HEK293 (cell line): ENCODE data around the gene IMPDH1.

Experiments used
- GLI4 ChIP-seq: fragments of 450-650 bp; formaldehyde crosslinking; IDR thresholded peaks from 2 replicates; pipeline ENCODE4 v1.5.1; 2016; ENCODE audit warnings: missing biosample characterization, missing genetic modification characterization
- GLIS2 ChIP-seq: fragments of 450-650 bp; formaldehyde crosslinking; IDR thresholded peaks from 2 replicates; pipeline ENCODE4 v1.5.1; 2016; ENCODE audit warnings: missing biosample characterization, missing genetic modification characterization
- HOXC10 ChIP-seq: sonication (generic); formaldehyde crosslinking; IDR thresholded peaks from 2 replicates; pipeline ENCODE4 v1.8.1; 2023; ENCODE audit warnings: mild to moderate bottlenecking, missing genetic modification reagents
- KLF8 ChIP-seq: fragments of 450-650 bp; formaldehyde crosslinking; IDR thresholded peaks from 2 replicates; pipeline ENCODE4 v1.5.1; 2016; ENCODE audit warnings: missing biosample characterization, missing genetic modification characterization
- SP3 ChIP-seq: fragments of 450-650 bp; formaldehyde crosslinking; IDR thresholded peaks from 2 replicates; pipeline ENCODE4 v1.5.1; 2016; ENCODE audit warnings: missing biosample characterization, missing genetic modification characterization
- WT1 ChIP-seq: fragments of 450-650 bp; formaldehyde crosslinking; IDR thresholded peaks from 2 replicates; pipeline ENCODE4 v1.5.1; 2016; ENCODE audit warnings: missing biosample characterization, missing genetic modification characterization
- YY2 ChIP-seq: fragments of 450-650 bp; formaldehyde crosslinking; IDR thresholded peaks from 2 replicates; pipeline ENCODE4 v1.5.1; 2016; ENCODE audit warnings: missing biosample characterization, missing genetic modification characterization
- ZBTB17 ChIP-seq: fragments of 450-650 bp; formaldehyde crosslinking; IDR thresholded peaks from 2 replicates; pipeline ENCODE4 v1.5.1; 2016; ENCODE audit warnings: missing biosample characterization, missing genetic modification characterization
- ZBTB7A ChIP-seq: fragments of 450-650 bp; formaldehyde crosslinking; IDR thresholded peaks from 2 replicates; pipeline ENCODE4 v1.5.1; 2016; ENCODE audit warnings: low read depth, missing biosample characterization, missing genetic modification characterization
- ZBTB8A ChIP-seq: fragments of 450-650 bp; formaldehyde crosslinking; IDR thresholded peaks from 2 replicates; pipeline ENCODE4 v1.5.1; 2016; ENCODE audit warnings: missing biosample characterization, missing genetic modification characterization
- ZFHX2 ChIP-seq: fragments of 450-650 bp; formaldehyde crosslinking; conservative IDR thresholded peaks from 2 replicates; pipeline ENCODE4 v1.5.1; 2016; ENCODE audit warnings: missing biosample characterization, missing genetic modification characterization
- ZFP69B ChIP-seq: fragments of 450-650 bp; formaldehyde crosslinking; IDR thresholded peaks from 2 replicates; pipeline ENCODE4 v1.5.1; 2016; ENCODE audit warnings: missing biosample characterization, missing genetic modification characterization
- ZIC2 ChIP-seq: fragments of 450-650 bp; formaldehyde crosslinking; IDR thresholded peaks from 2 replicates; pipeline ENCODE4 v1.5.1; 2016; ENCODE audit warnings: missing biosample characterization, missing genetic modification characterization
- ZNF10 ChIP-seq: fragments of 450-650 bp; formaldehyde crosslinking; IDR thresholded peaks from 2 replicates; pipeline ENCODE4 v1.5.1; 2017; ENCODE audit warnings: missing biosample characterization, missing genetic modification characterization
- ZNF133 ChIP-seq: fragments of 450-650 bp; formaldehyde crosslinking; IDR thresholded peaks from 2 replicates; pipeline ENCODE4 v1.5.1; 2016; ENCODE audit warnings: missing biosample characterization, missing genetic modification characterization
- ZNF2 ChIP-seq: fragments of 450-650 bp; formaldehyde crosslinking; IDR thresholded peaks from 2 replicates; pipeline ENCODE4 v1.5.1; 2016; ENCODE audit warnings: missing biosample characterization, missing genetic modification characterization
- ZNF423 ChIP-seq: fragments of 450-650 bp; formaldehyde crosslinking; IDR thresholded peaks from 2 replicates; pipeline ENCODE4 v1.5.1; 2016; ENCODE audit warnings: missing biosample characterization, missing genetic modification characterization
- ZNF561 ChIP-seq: fragments of 450-650 bp; IDR thresholded peaks from 2 replicates; pipeline ENCODE4 v1.5.1; 2018; ENCODE audit warnings: missing biosample characterization, missing genetic modification characterization, borderline replicate concordance
- ZNF600 ChIP-seq: fragments of 450-650 bp; formaldehyde crosslinking; IDR thresholded peaks from 2 replicates; pipeline ENCODE4 v1.5.1; 2016; ENCODE audit warnings: missing biosample characterization, missing genetic modification characterization
- ZNF692 ChIP-seq: fragments of 450-650 bp; formaldehyde crosslinking; IDR thresholded peaks from 2 replicates; pipeline ENCODE4 v1.5.1; 2016; ENCODE audit warnings: missing biosample characterization, missing genetic modification characterization
- TF ChIP-seq, protein P1 (sequence below): fragments of 450-650 bp; formaldehyde crosslinking; IDR thresholded peaks from 2 replicates; pipeline ENCODE4 v1.5.1; 2016; ENCODE audit warnings: missing biosample characterization, missing genetic modification characterization
- TF ChIP-seq, protein P2 (sequence below): fragments of 450-650 bp; IDR thresholded peaks from 2 replicates; pipeline ENCODE4 v1.5.1; 2018; ENCODE audit warnings: missing biosample characterization, missing genetic modification characterization
- TF ChIP-seq, protein P3 (sequence below): fragments of 450-650 bp; formaldehyde crosslinking; IDR thresholded peaks from 2 replicates; pipeline ENCODE4 v1.5.1; 2016; ENCODE audit warnings: missing biosample characterization, missing genetic modification characterization
- TF ChIP-seq, protein P4 (sequence below): fragments of 450-650 bp; formaldehyde crosslinking; IDR thresholded peaks from 2 replicates; pipeline ENCODE4 v1.5.1; 2016; ENCODE audit warnings: missing biosample characterization, missing genetic modification characterization
- TF ChIP-seq, protein P5 (sequence below): sonication (generic); formaldehyde crosslinking; IDR thresholded peaks from 2 replicates; pipeline ENCODE4 v1.8.1; 2022; ENCODE audit warnings: mild to moderate bottlenecking, moderate library complexity, missing genetic modification reagents
- TF ChIP-seq, protein P6 (sequence below): fragments of 450-650 bp; formaldehyde crosslinking; IDR thresholded peaks from 2 replicates; pipeline ENCODE4 v1.5.1; 2016; ENCODE audit warnings: missing biosample characterization, missing genetic modification characterization, low read depth
- TF ChIP-seq, protein P7 (sequence below): fragments of 450-650 bp; formaldehyde crosslinking; IDR thresholded peaks from 2 replicates; pipeline ENCODE4 v1.5.1; 2016; ENCODE audit warnings: missing biosample characterization, missing genetic modification characterization

IMPDH1 gene

DNA sequence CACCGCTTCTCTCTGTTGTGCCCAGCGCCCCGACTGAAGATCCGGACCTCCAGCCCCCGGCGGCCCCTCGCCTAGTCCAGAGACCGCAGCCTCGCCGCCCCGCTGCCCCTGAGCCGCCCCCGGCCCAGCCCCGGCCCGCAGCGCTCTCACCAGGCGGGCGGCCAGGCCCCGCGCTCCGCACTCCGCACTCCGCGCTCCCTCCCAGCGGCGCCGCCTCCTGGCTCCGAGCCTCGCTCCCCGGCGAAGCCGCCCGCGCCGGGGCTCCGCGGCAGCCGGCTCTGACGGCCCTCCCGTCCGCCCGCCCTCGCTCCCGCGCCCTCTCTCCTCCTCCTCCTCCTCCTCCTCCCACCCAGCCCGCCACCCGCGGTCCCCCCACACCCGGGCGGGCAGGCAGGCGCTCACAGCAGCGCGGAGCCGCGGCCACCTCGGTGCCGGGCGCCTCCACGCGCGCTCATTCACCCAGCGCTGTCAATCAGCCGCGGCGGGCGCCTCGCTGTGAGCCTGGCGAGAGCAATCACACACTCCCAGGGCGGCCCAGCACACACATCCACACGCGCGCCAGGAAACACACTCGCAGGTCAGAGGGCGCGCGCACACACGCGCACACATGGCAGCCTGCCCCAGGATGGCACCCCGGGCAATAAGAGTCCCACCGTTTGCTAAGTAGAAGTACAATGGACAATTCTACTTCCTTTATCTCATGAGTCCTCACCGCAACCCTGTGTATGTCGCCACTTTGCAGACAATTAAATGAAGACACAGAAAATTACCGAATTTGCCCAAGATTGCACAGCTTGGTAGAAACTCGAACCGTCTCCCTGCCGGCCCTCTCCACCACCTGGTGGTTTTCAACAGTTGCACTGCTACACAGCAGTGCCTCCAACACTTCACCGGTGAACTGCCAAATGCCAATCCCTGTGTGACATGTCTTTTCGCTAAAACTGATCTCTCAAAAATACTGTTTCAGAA is 48.1 kb downstream of the IMPDH1 start, which contains the start of gene PRRT4 (continued):
- TF ChIP-seq, protein P1, sequence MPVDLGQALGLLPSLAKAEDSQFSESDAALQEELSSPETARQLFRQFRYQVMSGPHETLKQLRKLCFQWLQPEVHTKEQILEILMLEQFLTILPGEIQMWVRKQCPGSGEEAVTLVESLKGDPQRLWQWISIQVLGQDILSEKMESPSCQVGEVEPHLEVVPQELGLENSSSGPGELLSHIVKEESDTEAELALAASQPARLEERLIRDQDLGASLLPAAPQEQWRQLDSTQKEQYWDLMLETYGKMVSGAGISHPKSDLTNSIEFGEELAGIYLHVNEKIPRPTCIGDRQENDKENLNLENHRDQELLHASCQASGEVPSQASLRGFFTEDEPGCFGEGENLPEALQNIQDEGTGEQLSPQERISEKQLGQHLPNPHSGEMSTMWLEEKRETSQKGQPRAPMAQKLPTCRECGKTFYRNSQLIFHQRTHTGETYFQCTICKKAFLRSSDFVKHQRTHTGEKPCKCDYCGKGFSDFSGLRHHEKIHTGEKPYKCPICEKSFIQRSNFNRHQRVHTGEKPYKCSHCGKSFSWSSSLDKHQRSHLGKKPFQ = peak; percentile 57; the same call in 1 of the 2 replicates
- TF ChIP-seq, protein P2, sequence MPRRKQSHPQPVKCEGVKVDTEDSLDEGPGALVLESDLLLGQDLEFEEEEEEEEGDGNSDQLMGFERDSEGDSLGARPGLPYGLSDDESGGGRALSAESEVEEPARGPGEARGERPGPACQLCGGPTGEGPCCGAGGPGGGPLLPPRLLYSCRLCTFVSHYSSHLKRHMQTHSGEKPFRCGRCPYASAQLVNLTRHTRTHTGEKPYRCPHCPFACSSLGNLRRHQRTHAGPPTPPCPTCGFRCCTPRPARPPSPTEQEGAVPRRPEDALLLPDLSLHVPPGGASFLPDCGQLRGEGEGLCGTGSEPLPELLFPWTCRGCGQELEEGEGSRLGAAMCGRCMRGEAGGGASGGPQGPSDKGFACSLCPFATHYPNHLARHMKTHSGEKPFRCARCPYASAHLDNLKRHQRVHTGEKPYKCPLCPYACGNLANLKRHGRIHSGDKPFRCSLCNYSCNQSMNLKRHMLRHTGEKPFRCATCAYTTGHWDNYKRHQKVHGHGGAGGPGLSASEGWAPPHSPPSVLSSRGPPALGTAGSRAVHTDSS = peak; percentile 62
- TF ChIP-seq ZNF561 (tag by site-specific recombination) (peak; percentile 78; the same call in 1 of the 2 replicates), GLI4 (tag by site-specific recombination) (0 out of 2 replicates have a peak, but pooled peaks have one; percentile 65), ZBTB17 (tag by site-specific recombination) (peak; percentile 61), ZFP69B (tag by site-specific recombination) (no peak), GLIS2 (tag by site-specific recombination) (peak; percentile 46; the same call in 1 of the 2 replicates), ZBTB8A (tag by site-specific recombination) (peak; percentile 56; the same call in 1 of the 2 replicates), ZIC2 (tag by site-specific recombination) (peak; percentile 99), YY2 (tag by site-specific recombination) (peak; percentile 79), ZNF10 (0 out of 2 replicates have a peak, but pooled peaks have one; percentile 8), ZBTB7A (tag by site-specific recombination) (no peak), ZFHX2 (peak; percentile 89), ZNF133 (no peak), WT1 (tag by site-specific recombination) (0 out of 2 replicates have a peak, but pooled peaks have one; percentile 27), ZNF692 (peak; percentile 48), HOXC10 (CRISPR knock-in tag) (no peak), KLF8 (tag by site-specific recombination) (peak; percentile 54; the same call in 1 of the 2 replicates), ZNF600 (peak; percentile 48), ZNF2 (tag by site-specific recombination) (peak; percentile 82), SP3 (tag by site-specific recombination) (peak; percentile 27; the same call in 1 of the 2 replicates), ZNF423 (tag by site-specific recombination) (peak; percentile 64; the same call in 1 of the 2 replicates)
- TF ChIP-seq, protein P3, sequence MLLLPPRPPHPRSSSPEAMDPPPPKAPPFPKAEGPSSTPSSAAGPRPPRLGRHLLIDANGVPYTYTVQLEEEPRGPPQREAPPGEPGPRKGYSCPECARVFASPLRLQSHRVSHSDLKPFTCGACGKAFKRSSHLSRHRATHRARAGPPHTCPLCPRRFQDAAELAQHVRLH (tag by site-specific recombination) = no peak
- TF ChIP-seq, protein P4, sequence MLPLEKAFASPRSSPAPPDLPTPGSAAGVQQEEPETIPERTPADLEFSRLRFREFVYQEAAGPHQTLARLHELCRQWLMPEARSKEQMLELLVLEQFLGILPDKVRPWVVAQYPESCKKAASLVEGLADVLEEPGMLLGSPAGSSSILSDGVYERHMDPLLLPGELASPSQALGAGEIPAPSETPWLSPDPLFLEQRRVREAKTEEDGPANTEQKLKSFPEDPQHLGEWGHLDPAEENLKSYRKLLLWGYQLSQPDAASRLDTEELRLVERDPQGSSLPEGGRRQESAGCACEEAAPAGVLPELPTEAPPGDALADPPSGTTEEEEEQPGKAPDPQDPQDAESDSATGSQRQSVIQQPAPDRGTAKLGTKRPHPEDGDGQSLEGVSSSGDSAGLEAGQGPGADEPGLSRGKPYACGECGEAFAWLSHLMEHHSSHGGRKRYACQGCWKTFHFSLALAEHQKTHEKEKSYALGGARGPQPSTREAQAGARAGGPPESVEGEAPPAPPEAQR (tag by site-specific recombination) = no peak
- TF ChIP-seq, protein P5, sequence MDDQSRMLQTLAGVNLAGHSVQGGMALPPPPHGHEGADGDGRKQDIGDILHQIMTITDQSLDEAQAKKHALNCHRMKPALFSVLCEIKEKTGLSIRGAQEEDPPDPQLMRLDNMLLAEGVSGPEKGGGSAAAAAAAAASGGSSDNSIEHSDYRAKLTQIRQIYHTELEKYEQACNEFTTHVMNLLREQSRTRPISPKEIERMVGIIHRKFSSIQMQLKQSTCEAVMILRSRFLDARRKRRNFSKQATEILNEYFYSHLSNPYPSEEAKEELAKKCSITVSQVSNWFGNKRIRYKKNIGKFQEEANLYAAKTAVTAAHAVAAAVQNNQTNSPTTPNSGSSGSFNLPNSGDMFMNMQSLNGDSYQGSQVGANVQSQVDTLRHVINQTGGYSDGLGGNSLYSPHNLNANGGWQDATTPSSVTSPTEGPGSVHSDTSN = 0 out of 2 replicates have a peak, but pooled peaks have one; percentile 29
- TF ChIP-seq, protein P6, sequence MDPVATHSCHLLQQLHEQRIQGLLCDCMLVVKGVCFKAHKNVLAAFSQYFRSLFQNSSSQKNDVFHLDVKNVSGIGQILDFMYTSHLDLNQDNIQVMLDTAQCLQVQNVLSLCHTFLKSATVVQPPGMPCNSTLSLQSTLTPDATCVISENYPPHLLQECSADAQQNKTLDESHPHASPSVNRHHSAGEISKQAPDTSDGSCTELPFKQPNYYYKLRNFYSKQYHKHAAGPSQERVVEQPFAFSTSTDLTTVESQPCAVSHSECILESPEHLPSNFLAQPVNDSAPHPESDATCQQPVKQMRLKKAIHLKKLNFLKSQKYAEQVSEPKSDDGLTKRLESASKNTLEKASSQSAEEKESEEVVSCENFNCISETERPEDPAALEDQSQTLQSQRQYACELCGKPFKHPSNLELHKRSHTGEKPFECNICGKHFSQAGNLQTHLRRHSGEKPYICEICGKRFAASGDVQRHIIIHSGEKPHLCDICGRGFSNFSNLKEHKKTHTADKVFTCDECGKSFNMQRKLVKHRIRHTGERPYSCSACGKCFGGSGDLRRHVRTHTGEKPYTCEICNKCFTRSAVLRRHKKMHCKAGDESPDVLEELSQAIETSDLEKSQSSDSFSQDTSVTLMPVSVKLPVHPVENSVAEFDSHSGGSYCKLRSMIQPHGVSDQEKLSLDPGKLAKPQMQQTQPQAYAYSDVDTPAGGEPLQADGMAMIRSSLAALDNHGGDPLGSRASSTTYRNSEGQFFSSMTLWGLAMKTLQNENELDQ = no peak
- TF ChIP-seq, protein P7, sequence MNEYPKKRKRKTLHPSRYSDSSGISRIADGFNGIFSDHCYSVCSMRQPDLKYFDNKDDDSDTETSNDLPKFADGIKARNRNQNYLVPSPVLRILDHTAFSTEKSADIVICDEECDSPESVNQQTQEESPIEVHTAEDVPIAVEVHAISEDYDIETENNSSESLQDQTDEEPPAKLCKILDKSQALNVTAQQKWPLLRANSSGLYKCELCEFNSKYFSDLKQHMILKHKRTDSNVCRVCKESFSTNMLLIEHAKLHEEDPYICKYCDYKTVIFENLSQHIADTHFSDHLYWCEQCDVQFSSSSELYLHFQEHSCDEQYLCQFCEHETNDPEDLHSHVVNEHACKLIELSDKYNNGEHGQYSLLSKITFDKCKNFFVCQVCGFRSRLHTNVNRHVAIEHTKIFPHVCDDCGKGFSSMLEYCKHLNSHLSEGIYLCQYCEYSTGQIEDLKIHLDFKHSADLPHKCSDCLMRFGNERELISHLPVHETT (tag by site-specific recombination) = 0 out of 2 replicates have a peak, but pooled peaks have one; percentile 31
